Activated effector memory CD4-positive, alpha-beta T cell treated with anti-CD3 and anti-CD28 coated beads, Interleukin-2, amount 50 U/mL, for 16 hours (primary cell): Measurements from ENCODE around the gene ZNF423.

ENCODE experiments used
- DNase-seq: peaks from one replicate; pipeline ENCODE4 v3.0.0-alpha.2; 2020

ZNF423 gene

DNA sequence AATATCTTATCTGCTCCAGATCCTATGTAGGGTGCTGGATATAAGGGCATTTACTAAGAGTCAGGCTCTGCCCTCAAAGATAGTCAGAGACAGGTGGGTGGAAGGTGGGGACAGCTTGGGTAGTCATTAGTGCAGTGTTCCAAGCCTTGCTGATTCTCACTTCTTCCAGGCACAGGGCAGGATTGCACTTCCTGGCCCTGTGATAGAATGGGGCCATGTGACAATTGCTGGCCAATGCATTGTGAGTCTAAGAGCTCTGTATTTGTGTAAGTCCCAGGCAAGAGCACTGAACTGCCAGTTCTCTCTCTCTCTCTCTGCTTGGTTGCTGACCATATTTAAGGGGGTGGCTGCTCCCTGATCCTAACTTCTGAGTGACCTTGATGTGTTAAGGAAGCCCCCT, 370.2 kb downstream of the ZNF423 start:
- DNase-seq: no peak

- peak; percentile 53 for DNase-seq
These were observed 371.0 kb downstream of the ZNF423 start for GRCh38 chr16:49484936-49485335.

DNA sequence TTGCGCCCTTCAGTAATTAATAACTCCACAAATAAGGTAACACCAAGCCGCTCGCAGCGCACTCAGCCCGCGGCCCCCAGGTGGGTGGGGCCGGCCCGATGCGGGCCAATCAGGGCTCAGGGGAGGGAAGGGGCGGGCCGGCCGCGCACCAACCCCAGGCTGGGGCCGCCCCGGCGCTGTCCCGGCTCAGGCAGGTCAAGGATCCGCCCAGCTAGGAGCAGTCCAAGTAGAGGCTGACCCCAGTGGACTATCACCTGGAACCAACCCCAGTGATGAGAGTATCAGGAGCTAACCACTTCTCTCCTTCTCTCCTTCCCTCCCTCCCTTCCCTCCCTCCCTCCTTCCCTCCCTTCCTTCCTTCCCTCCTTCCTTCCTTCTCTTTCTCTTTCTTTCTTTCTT, 371.5 kb downstream of the ZNF423 start:
- peak; percentile 63 for DNase-seq

GRCh38 chr16:49483651-49484450, 372.1 kb downstream of the ZNF423 start:
- peak; percentile 53 for DNase-seq

- no peak for DNase-seq
These were observed 372.7 kb downstream of the ZNF423 start for GRCh38 chr16:49483251-49483650.

GRCh38 chr16:49482690-49483089, 373.2 kb downstream of the ZNF423 start:
- peak; percentile 8 for DNase-seq

DNA sequence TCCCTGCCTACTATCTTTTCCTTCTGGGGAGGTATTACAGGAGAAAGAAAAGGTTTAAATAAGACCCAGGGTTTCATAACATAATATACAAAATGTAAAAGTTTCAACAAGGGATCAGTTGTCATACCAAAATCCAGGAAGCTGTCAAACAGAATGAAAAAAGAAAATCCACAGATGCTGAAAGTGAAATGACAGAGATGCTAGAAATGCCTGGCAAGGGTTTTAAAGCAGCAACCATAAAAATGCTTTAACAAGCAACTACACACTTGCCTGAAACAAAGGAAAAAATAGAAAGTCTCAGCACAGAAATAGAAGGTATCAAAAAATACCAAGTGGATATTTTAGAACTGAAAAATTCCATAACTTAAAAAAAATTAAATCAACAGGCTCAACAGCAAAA, 377.3 kb downstream of the ZNF423 start:
- no peak for DNase-seq

DNA sequence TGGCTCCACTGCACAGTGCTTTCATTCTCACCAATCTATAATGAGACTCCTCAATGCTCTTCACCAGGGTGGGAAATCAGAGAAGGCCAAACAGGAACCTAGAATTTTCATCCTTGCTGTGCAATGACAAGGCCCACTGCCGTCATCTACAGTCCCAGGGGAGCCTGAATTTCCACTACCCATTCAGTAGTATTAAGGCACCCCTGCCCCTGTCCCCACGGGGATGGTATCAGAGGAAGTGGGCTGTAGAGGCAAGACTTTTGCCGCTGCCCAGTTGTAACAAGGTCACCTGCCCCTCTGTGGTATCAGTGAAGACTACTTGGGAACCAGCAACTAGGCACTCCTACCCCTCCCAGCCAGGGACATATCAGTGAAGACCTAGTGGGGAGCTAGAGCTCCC, 377.8 kb downstream of the ZNF423 start:
- peak; percentile 21 for DNase-seq

DNA sequence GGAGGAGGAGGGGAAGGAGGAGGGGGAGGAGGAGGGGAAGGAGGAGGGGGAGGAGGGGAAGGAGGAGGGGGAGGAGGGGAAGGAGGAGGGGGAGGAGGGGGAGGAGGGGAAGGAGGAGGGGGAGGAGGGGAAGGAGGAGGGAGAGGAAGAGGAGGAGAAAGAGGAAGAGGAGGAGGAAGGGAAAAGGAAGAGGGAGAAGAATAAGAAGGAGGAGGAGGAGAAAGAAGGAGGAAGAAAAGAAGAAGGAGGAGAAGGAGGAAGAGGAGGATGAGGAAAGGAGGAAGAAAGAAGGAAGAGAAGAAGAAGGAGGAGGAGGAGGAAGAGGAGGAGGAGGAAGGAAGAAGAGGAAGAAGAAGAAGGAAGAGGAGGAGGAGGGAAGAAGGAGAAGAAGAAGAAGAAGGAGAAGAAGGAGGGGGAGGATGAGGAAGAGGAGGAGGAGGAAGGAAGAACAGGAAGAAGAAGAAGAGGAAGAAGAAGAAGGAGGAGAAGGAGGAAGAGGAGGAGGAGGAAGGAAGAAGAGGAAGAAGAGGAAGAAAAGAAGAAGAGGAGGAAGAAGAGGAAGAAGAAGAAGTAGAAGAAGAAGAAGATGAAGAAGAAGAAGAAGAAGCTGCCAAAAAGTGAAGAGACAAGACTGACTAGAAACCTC, 378.5 kb downstream of the ZNF423 start:
- DNase-seq: no peak

DNA sequence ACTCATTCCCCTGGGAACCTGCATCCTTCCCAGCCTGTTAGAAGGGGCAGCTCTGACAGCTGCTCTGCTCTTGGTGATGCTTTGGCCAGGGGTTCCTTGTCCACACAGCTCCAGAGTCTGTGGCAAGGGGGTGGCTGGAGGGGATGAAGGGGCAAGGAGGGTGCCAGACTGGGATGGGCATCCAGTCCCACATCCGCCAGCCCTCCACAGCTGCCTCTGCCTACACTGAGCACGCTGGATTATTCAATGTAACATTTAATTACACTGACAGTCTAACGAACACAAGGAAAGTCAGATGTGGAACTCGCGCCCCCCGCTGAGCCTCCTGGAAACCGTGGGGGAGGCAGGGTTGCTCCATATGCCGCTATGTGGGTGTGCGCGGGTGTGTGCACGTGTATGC, 381.2 kb downstream of the ZNF423 start:
- DNase-seq: peak; percentile 51

GRCh38 chr16:49473773-49474172, 382.1 kb downstream of the ZNF423 start:
- DNase-seq: peak; percentile 25

DNA sequence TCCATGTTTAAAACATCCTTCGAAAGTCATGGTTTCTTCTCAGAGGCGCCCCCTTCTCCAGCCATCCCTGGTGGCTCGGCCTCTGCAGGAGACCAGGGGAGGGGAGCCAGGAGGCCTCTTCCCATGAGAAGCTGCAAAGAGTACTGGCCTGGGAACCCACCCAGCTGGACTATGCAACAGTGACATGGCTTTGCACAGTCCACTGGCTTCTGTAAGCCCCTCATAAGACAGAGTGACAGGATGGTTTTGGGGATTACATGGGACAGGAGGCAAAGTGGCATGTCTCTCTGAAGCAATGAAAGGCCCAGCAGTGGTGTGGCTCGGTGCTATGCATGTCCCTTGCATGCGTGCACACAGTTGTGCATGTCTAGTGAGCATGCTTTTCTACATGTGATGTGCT, 382.8 kb downstream of the ZNF423 start:
- peak; percentile 36 for DNase-seq

- peak; percentile 55 for DNase-seq
These were observed 383.3 kb downstream of the ZNF423 start for GRCh38 chr16:49472598-49472997.

GRCh38 chr16:49471038-49471727, 384.7 kb downstream of the ZNF423 start:
- peak; percentile 38 for DNase-seq

GRCh38 chr16:49470513-49470991, 385.4 kb downstream of the ZNF423 start:
- DNase-seq: peak; percentile 42

DNA sequence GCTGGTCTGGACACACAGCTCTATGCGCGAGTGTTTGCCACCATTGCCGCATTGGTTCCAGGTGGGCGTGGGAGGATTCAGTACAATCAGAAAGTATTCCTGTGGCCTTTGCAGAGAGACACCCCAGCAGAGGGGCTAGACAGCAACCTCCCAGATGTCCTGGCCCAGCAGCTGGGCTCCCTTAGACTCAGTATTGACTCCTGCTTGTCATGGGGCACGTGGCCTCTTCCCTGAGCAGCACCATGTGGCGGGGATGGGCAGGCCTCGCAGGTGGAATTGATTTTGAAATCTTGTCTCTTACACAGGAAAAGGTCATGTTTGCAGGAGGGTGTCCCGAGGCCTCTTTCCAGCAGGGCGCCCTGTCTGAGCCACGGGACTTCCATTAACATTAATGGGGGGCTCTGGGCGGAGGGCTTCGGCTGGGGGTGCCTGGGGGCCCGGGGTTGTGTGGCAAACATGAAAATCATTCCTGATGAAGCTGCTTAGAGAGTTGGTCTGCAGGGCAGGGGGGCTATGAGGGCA, 385.9 kb downstream of the ZNF423 start:
- DNase-seq: peak; percentile 44

GRCh38 chr16:49469311-49469670, 386.6 kb downstream of the ZNF423 start:
- DNase-seq: peak; percentile 28

GRCh38 chr16:49468611-49469310, 387.2 kb downstream of the ZNF423 start:
- peak; percentile 57 for DNase-seq

DNA sequence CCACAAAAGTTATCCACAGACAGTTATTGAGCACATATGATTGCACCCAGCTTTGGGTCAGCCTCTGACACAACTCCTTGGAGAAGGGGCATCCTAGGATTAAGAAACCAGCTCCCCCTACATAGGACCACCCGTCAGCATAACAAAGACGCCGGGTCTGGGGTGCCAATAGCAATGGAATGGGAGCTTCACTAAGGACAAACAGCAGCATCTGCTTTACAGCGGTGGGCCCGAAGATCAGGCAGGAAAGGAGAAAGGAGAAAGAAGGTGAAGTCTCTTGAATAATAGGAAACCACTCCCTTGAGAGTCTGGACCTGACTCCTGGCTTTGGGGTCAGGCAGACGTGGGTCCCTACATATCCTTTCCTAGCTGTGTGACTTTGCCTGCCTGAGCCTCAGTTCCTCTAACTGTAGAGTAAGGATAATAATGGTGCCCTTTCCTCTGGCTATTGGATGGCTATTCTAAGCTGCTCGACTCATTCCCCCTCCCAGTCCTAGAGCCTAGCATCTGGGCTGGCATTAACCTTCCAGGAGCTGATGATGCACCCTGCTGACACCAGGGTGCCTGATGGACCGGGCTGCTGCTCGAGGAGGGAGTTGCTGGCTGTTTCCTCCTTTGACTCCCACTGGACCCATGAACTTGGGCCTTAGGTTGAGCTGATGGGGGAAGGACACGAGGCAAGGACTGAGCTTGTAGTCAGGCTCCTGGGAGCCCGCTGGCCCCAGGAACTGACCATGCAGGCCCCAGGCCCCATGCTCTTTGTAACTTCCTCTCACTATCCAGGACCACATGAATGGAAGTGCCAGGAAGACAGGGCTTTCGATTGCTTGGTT, 388.2 kb downstream of the ZNF423 start:
- DNase-seq: peak; percentile 44

- DNase-seq: peak; percentile 50
These were observed 389.0 kb downstream of the ZNF423 start for GRCh38 chr16:49466881-49467280.

DNA sequence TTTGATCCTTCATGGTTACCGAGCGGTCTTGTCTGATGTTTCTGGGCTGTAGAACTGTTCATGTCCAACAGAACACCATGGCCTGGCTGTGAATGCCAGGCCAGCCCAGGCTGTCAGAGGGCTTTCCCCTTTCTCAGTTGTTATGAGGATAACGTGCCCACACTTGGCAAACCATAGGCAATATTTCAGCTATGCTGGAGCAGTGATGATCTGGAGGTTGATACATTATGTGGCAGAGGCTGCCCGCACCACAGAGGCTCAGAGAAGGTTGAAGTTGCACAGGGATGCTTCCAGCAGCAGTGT, 389.4 kb downstream of the ZNF423 start:
- DNase-seq: peak; percentile 12
